ENCODE results near the gene ESRRG. TPM values are rescaled to one million over a fixed set of nuclear protein-coding genes. Genes with fewer than 3 reads are reported as not detected.

The ESRRG gene
- total RNA-seq, 1 experiment from 2014 or later: 0.44 TPM

DNA sequence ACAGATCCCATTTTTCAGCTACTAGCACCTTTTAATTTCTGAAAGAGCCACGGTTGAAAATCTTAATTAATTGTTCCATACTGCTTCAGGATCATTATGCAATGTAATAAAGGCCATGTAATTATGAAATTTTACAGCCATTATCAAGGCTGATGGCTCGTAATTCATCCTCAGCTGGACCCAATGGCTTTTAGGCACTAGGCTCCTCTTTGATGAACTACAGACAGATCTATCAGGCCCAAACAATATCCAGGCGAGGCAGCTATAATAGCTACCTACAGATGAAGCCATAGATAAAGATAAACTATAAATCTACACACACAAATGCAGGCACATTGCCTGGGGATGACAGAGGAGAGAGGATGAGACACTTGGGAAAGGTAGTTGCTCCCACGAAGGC lies 189.5 kb downstream of the ESRRG start:
- Histone ChIP-seq H2BK20ac (ENCODE audit: low read depth, low read length, poor library complexity, severe bottlenecking) (no peak overlapping the region), H2BK15ac (ENCODE audit: low read depth, low read length) (no peak overlapping the region), H4K5ac (ENCODE audit: insufficient read length, low read depth, low read length) (no peak overlapping the region), H3T11ph (ENCODE audit: low read length) (no peak overlapping the region), H3K4me1 (ENCODE audit: insufficient read depth, low read length) (peaks cover 1% of the 10 kb centered on the region; the same call in 1 of the 2 replicates), H2AFZ (ENCODE audit: low read length) (no peak overlapping the region), H3K4me2 (ENCODE audit: insufficient read depth, insufficient read length, low read length) (no peak overlapping the region), H3K27ac (ENCODE audit: insufficient read length, low read depth, low read length) (no peak overlapping the region), H3K9ac (ENCODE audit: extremely low read depth, insufficient read length, low read length) (no peak overlapping the region), H2AK5ac (ENCODE audit: insufficient read length, low read length) (no peak overlapping the region), H4K91ac (ENCODE audit: insufficient read length, low read depth, low read length) (no peak overlapping the region), H3K79me1 (ENCODE audit: insufficient read depth, low read depth, low read length, poor library complexity, severe bottlenecking) (no peaks in the 10 kb centered on the region), H2BK5ac (ENCODE audit: insufficient read length, low read length) (no peak overlapping the region), H3K56ac (ENCODE audit: insufficient read length, low read depth, low read length) (no peak overlapping the region), H3K23ac (ENCODE audit: insufficient read length, low read depth, low read length) (no peak overlapping the region), H3K27me3 (ENCODE audit: insufficient read depth, low read length) (no peaks in the 10 kb centered on the region), H3K79me2 (ENCODE audit: insufficient read depth, low read length) (no peaks in the 10 kb centered on the region), H3K18ac (ENCODE audit: insufficient read length, low read depth, low read length) (no peak overlapping the region), H2BK12ac (ENCODE audit: insufficient read length, low read depth, low read length) (no peak overlapping the region), H3K14ac (ENCODE audit: insufficient read depth, low read length) (no peak overlapping the region), H4K8ac (replicated peaks; ENCODE audit: insufficient read length, low read depth, low read length) (no peak overlapping the region), H2BK120ac (ENCODE audit: low read depth, low read length, poor library complexity, severe bottlenecking) (no peak overlapping the region), H3K9me3 (ENCODE audit: control insufficient read depth, low read depth, low read length) (no peaks in the 10 kb centered on the region), H3K4ac (ENCODE audit: low read depth, low read length) (no peak overlapping the region), H3K23me2 (ENCODE audit: insufficient read length, low read depth, low read length, poor library complexity, severe bottlenecking) (no peaks in the 10 kb centered on the region), H4K20me1 (ENCODE audit: control insufficient read depth, insufficient read depth, insufficient read length) (no peaks in the 10 kb centered on the region)
- peaks cover 12 to 15% of the 10 kb centered on the region in 2 experiments for H3K4me1 Mint-ChIP-seq
- DNase-seq: no peak
- H3K27me3 Mint-ChIP-seq (ENCODE audit: low read depth): no peaks in the 10 kb centered on the region
- no peaks in the 10 kb centered on the region for H3K36me3 Mint-ChIP-seq (ENCODE audit: insufficient read depth in 1 of 3, low read depth in 3 of 3)
- no peak overlapping the region for H3K27ac Mint-ChIP-seq
- no peaks in the 10 kb centered on the region for H3K9me3 Mint-ChIP-seq
- TF ChIP-seq, protein P1, sequence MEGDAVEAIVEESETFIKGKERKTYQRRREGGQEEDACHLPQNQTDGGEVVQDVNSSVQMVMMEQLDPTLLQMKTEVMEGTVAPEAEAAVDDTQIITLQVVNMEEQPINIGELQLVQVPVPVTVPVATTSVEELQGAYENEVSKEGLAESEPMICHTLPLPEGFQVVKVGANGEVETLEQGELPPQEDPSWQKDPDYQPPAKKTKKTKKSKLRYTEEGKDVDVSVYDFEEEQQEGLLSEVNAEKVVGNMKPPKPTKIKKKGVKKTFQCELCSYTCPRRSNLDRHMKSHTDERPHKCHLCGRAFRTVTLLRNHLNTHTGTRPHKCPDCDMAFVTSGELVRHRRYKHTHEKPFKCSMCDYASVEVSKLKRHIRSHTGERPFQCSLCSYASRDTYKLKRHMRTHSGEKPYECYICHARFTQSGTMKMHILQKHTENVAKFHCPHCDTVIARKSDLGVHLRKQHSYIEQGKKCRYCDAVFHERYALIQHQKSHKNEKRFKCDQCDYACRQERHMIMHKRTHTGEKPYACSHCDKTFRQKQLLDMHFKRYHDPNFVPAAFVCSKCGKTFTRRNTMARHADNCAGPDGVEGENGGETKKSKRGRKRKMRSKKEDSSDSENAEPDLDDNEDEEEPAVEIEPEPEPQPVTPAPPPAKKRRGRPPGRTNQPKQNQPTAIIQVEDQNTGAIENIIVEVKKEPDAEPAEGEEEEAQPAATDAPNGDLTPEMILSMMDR (conservative IDR thresholded peaks at IDR 0.05): no peak
- WGBS (ENCODE audit: extremely low coverage, insufficient read length, low lambda C conversion rate): no CpG with 5 or more reads among the region's 4 CpGs
- no peak overlapping the region for H3K4me3 Mint-ChIP-seq

All from H9 (cell line).